Activated T-helper 9 cell treated with anti-CD3 and anti-CD28 coated beads, Interleukin-2, amount 50 U/mL, for 16 hours (primary cell): Measurements from ENCODE around the gene PRPF6.

Experiments
- DNase-seq: peaks from one replicate; pipeline ENCODE4 v3.0.0-alpha.2; 2020; ENCODE audit warnings: low read depth

The PRPF6 gene

GRCh38 chr20:64064145-64064698 is 83.3 kb downstream of the PRPF6 start:
- no peak for DNase-seq

GRCh38 chr20:64065062-64065973 is 84.4 kb downstream of the PRPF6 start:
- no peak for DNase-seq

GRCh38 chr20:64065974-64066343 is 85.0 kb downstream of the PRPF6 start:
- DNase-seq = no peak

- no peak for DNase-seq
Measured at GRCh38 chr20:64067005-64067632, 86.2 kb downstream of the PRPF6 start.

GRCh38 chr20:64067733-64068307 is 86.9 kb downstream of the PRPF6 start:
- no peak for DNase-seq

GRCh38 chr20:64068386-64069208 is 87.7 kb downstream of the PRPF6 start:
- DNase-seq = no peak

- no peak for DNase-seq
Measured at GRCh38 chr20:64069209-64069613, 88.3 kb downstream of the PRPF6 start.

GRCh38 chr20:64069614-64070243 is 88.8 kb downstream of the PRPF6 start:
- no peak for DNase-seq

- DNase-seq = no peak
Measured at GRCh38 chr20:64070244-64070993, 89.5 kb downstream of the PRPF6 start.

- no peak for DNase-seq
Measured at GRCh38 chr20:64071341-64072332, 90.7 kb downstream of the PRPF6 start.

- no peak for DNase-seq
Measured at GRCh38 chr20:64072498-64073063, 91.6 kb downstream of the PRPF6 start.

- DNase-seq = no peak
Measured at GRCh38 chr20:64073476-64074183, 92.7 kb downstream of the PRPF6 start.

- DNase-seq = no peak
Measured at GRCh38 chr20:64074184-64074789, 93.4 kb downstream of the PRPF6 start.

- DNase-seq = no peak
Measured at GRCh38 chr20:64074963-64075362, 94.0 kb downstream of the PRPF6 start.

GRCh38 chr20:64075556-64075955 is 94.6 kb downstream of the PRPF6 start:
- DNase-seq = no peak

- DNase-seq = no peak
Measured at GRCh38 chr20:64076061-64076997, 95.4 kb downstream of the PRPF6 start.

GRCh38 chr20:64077094-64077493 is 96.2 kb downstream of the PRPF6 start:
- DNase-seq = no peak
